MM.1S (cell line): ENCODE measurements around the gene PRKCE.

Source experiments
- DNase-seq: peaks from one replicate; pipeline ENCODE4 v3.0.0-alpha.2; 2015
- H2AFZ ChIP-seq: fragments of 300-600 bp; sonication (generic); 2 replicates; pipeline ENCODE4 v1.6.0; 2016; ENCODE audit warnings: antibody characterized with exemption, low read length
- H3F3A ChIP-seq: fragments of 300-600 bp; sonication (generic); 2 replicates; pipeline ENCODE4 v1.6.1; 2016; ENCODE audit warnings: mild to moderate bottlenecking, antibody characterized with exemption, low read length, moderate library complexity, mixed read lengths; ENCODE audit not compliant: insufficient read depth
- H3K27ac ChIP-seq: fragments of 300-600 bp; sonication (generic); 2 replicates; pipeline ENCODE4 v1.5.1; 2016; ENCODE audit warnings: mild to moderate bottlenecking, low read length
- H3K27me3 ChIP-seq: fragments of 300-600 bp; sonication (generic); replicated peaks from 2 replicates; pipeline ENCODE4 v1.6.0; 2016; ENCODE audit warnings: low read length; ENCODE audit not compliant: insufficient read depth
- H3K36me3 ChIP-seq: fragments of 300-600 bp; sonication (generic); replicated peaks from 2 replicates; pipeline ENCODE4 v1.6.1; 2016; ENCODE audit warnings: mild to moderate bottlenecking, low read length, mixed read lengths; ENCODE audit not compliant: insufficient read depth
- H3K4me1 ChIP-seq: fragments of 300-600 bp; sonication (generic); 2 replicates; pipeline ENCODE4 v1.6.1; 2016; ENCODE audit warnings: low read length, mixed read lengths
- H3K4me2 ChIP-seq: fragments of 300-600 bp; sonication (generic); 2 replicates; pipeline ENCODE4 v1.6.0; 2016; ENCODE audit warnings: low read depth, low read length
- H3K4me3 ChIP-seq: fragments of 300-600 bp; sonication (generic); 2 replicates; pipeline ENCODE4 v1.5.1; 2016; ENCODE audit warnings: low read length, mixed read lengths
- H3K79me2 ChIP-seq: fragments of 300-600 bp; sonication (generic); 2 replicates; pipeline ENCODE4 v1.6.1; 2016; ENCODE audit warnings: mixed run types, low read length, mixed read lengths
- H3K9ac ChIP-seq: fragments of 300-600 bp; sonication (generic); 2 replicates; pipeline ENCODE4 v1.6.1; 2016; ENCODE audit warnings: low read length, mixed read lengths
- H3K9me2 ChIP-seq: fragments of 300-600 bp; sonication (generic); replicated peaks from 2 replicates; pipeline ENCODE4 v1.6.1; 2016; ENCODE audit warnings: mild to moderate bottlenecking, low read length, mixed read lengths; ENCODE audit not compliant: insufficient read depth
- H3K9me3 ChIP-seq: fragments of 300-600 bp; sonication (generic); replicated peaks from 2 replicates; pipeline ENCODE4 v1.6.1; 2016; ENCODE audit warnings: mild to moderate bottlenecking, low read length, mixed read lengths; ENCODE audit not compliant: insufficient read depth
- H4K20me1 ChIP-seq: fragments of 300-600 bp; sonication (generic); 2 replicates; pipeline ENCODE4 v1.6.1; 2016; ENCODE audit warnings: mild to moderate bottlenecking, low read length, moderate library complexity, mixed read lengths; ENCODE audit not compliant: insufficient read depth
- EZH2 ChIP-seq: fragments of 300-600 bp; sonication (generic); optimal IDR thresholded peaks from 2 replicates; pipeline ENCODE3; 2017; ENCODE audit warnings: low read depth, mild to moderate bottlenecking, antibody characterized with exemption, low read length, mixed read lengths
- EZH2phosphoT487 ChIP-seq: fragments of 300-600 bp; sonication (generic); IDR thresholded peaks from 2 replicates; pipeline ENCODE4 v1.6.1; 2018; ENCODE audit warnings: antibody characterized with exemption, low read length
- TF ChIP-seq, protein P1 (sequence below): fragments of 300-600 bp; sonication (generic); IDR thresholded peaks from 2 replicates; pipeline ENCODE4 v1.5.1; 2016; ENCODE audit warnings: antibody characterized with exemption, low read length, mixed read lengths

The PRKCE gene

DNA sequence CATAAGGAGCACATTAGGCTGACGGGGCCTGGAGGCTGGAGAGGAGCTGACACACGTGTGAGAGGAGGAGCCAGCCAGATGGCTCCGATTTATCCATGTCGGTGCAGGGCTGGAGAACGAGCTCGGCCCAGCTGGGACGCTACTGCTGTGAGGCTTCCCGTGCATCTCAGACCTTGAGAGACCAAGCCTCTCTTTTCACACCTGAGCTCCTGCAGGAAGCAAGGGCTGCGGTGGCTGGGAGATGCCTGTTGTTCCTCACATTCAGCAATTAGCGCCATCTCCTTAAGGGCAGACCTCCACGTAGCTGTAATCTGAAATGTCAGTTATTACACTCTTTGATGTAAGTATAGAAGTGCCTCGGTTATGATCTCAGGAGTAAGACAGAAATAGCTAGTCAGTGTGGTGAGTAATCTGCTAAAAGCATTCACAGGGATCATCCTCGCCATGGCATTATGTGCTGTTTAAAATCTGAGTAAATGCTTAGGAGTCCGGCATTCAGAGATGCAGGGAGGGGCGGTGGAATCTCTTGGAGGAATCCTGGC is 107.9 kb downstream of the PRKCE start:
- no peak overlapping the region for H3K4me3 ChIP-seq
- no peaks in the 10 kb centered on the region for H3K36me3 ChIP-seq
- no peak overlapping the region for H3K27ac ChIP-seq
- H3K4me2 ChIP-seq, result no peak overlapping the region
- H2AFZ ChIP-seq, result no peak overlapping the region
- no peaks in the 10 kb centered on the region for H3K79me2 ChIP-seq
- DNase-seq, result no peak
- no peaks in the 10 kb centered on the region for H3K9me3 ChIP-seq
- TF ChIP-seq EZH2 (no peak), EZH2phosphoT487 (no peak)
- TF ChIP-seq, protein P1, sequence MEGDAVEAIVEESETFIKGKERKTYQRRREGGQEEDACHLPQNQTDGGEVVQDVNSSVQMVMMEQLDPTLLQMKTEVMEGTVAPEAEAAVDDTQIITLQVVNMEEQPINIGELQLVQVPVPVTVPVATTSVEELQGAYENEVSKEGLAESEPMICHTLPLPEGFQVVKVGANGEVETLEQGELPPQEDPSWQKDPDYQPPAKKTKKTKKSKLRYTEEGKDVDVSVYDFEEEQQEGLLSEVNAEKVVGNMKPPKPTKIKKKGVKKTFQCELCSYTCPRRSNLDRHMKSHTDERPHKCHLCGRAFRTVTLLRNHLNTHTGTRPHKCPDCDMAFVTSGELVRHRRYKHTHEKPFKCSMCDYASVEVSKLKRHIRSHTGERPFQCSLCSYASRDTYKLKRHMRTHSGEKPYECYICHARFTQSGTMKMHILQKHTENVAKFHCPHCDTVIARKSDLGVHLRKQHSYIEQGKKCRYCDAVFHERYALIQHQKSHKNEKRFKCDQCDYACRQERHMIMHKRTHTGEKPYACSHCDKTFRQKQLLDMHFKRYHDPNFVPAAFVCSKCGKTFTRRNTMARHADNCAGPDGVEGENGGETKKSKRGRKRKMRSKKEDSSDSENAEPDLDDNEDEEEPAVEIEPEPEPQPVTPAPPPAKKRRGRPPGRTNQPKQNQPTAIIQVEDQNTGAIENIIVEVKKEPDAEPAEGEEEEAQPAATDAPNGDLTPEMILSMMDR, result no peak
- H3K4me1 ChIP-seq, result no peaks in the 10 kb centered on the region
- H4K20me1 ChIP-seq, result no peaks in the 10 kb centered on the region
- H3K9me2 ChIP-seq, result no peaks in the 10 kb centered on the region
- H3K9ac ChIP-seq, result no peak overlapping the region
- no peaks in the 10 kb centered on the region for H3F3A ChIP-seq
- H3K27me3 ChIP-seq, result no peaks in the 10 kb centered on the region

DNA sequence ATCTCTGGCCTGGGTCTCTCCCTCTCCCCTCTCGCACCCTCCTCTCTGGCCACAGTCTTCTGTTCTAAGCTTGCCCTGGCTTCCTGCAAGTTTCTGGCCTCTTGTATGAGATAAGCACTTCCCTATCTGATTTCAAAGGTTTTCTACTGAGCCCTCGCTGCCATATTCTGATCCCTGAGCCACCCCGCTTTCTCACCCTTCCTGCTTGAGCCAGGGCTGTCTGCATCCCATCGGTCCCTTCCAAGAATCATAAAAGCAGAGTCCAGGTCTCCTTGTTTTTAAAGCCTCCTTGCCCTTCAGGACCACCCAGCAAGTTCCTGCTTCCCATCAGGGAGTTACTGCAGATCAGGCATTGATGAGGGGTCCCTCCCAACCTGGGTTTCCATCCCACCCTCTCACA is 110.2 kb downstream of the PRKCE start:
- Histone ChIP-seq H3K9ac (no peak overlapping the region), H2AFZ (no peak overlapping the region), H3F3A (no peaks in the 10 kb centered on the region), H3K27ac (no peak overlapping the region), H4K20me1 (no peaks in the 10 kb centered on the region), H3K9me3 (no peaks in the 10 kb centered on the region), H3K27me3 (no peaks in the 10 kb centered on the region), H3K4me2 (no peak overlapping the region), H3K79me2 (no peaks in the 10 kb centered on the region), H3K4me1 (no peaks in the 10 kb centered on the region), H3K4me3 (no peak overlapping the region), H3K36me3 (no peaks in the 10 kb centered on the region), H3K9me2 (no peaks in the 10 kb centered on the region)
- no peak for DNase-seq
- no peak for TF ChIP-seq EZH2
- TF ChIP-seq, protein P1, result no peak
- TF ChIP-seq EZH2phosphoT487, result no peak

DNA sequence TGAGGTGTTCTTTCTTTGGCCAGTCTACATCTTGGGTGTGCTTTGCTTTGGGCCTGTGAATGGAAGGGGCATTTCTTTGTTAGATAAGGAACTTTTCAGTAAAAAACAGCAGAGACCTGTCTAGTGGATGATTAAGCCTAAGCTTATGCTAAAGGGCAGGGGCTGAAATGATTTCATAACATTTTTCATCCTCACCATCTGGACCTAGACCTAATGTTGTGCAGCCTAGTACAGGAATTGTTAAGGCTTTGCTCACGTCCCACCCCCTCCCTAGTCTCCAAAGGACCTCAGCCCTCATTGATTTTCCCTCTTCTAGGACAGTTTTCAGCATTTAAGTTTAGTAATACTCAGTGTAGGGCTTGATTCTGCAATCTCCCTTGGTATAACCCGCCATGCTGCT is 111.8 kb downstream of the PRKCE start:
- no peak overlapping the region for H3K4me3 ChIP-seq
- H3K27ac ChIP-seq, result no peak overlapping the region
- H3F3A ChIP-seq, result no peaks in the 10 kb centered on the region
- H3K36me3 ChIP-seq, result no peaks in the 10 kb centered on the region
- H3K27me3 ChIP-seq, result no peaks in the 10 kb centered on the region
- H3K4me1 ChIP-seq, result no peaks in the 10 kb centered on the region
- no peaks in the 10 kb centered on the region for H3K9me2 ChIP-seq
- no peak overlapping the region for H3K9ac ChIP-seq
- H2AFZ ChIP-seq, result no peak overlapping the region
- no peak for DNase-seq
- no peaks in the 10 kb centered on the region for H4K20me1 ChIP-seq
- TF ChIP-seq EZH2phosphoT487, result no peak
- TF ChIP-seq, protein P1, result no peak
- H3K4me2 ChIP-seq, result no peak overlapping the region
- no peaks in the 10 kb centered on the region for H3K9me3 ChIP-seq
- H3K79me2 ChIP-seq, result no peaks in the 10 kb centered on the region

DNA sequence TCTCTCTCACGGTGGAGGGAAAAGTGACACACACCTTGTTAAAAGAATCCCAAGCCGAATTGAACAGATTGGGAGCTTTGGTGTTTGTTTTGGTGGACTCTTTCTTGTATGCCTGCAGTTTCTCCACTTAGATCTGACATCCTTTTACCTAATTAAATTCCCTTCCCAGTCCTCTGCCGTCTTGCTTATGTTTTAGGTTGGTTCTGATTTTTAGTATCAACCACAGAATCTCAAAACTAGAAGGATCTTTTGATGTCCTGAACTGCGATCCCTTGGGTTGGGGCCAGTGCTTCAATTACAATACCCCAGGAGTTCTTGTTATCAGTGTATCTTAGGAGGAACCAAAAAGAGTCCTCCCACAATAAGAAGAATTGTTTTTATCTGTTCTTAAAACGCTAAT is 112.3 kb downstream of the PRKCE start:
- TF ChIP-seq EZH2 (no peak), EZH2phosphoT487 (no peak)
- TF ChIP-seq, protein P1, result no peak
- no peak overlapping the region for H3K4me2 ChIP-seq

More for the DNA sequence above, 112.3 kb downstream of the PRKCE start:
- Histone ChIP-seq H3K9me2 (no peaks in the 10 kb centered on the region), H3K27me3 (no peaks in the 10 kb centered on the region), H3K9ac (no peak overlapping the region), H2AFZ (no peak overlapping the region), H3K36me3 (no peaks in the 10 kb centered on the region), H3K27ac (no peak overlapping the region), H3K79me2 (no peaks in the 10 kb centered on the region), H3F3A (no peaks in the 10 kb centered on the region), H3K4me3 (no peak overlapping the region), H4K20me1 (no peaks in the 10 kb centered on the region), H3K9me3 (no peaks in the 10 kb centered on the region), H3K4me1 (no peaks in the 10 kb centered on the region)
- no peak for DNase-seq
